ENCODE measurements around the gene CDK10. TPM values are rescaled to one million over a fixed set of nuclear protein-coding genes. Genes with fewer than 3 reads are reported as not detected.

CDK10 gene
- total and polyA plus RNA-seq, 9 of the 15 experiments (the other 6 are each of a cell fraction or from before 2014, with no cell fraction given) = 2.0 to 85.1 (median 40.1) TPM

DNA sequence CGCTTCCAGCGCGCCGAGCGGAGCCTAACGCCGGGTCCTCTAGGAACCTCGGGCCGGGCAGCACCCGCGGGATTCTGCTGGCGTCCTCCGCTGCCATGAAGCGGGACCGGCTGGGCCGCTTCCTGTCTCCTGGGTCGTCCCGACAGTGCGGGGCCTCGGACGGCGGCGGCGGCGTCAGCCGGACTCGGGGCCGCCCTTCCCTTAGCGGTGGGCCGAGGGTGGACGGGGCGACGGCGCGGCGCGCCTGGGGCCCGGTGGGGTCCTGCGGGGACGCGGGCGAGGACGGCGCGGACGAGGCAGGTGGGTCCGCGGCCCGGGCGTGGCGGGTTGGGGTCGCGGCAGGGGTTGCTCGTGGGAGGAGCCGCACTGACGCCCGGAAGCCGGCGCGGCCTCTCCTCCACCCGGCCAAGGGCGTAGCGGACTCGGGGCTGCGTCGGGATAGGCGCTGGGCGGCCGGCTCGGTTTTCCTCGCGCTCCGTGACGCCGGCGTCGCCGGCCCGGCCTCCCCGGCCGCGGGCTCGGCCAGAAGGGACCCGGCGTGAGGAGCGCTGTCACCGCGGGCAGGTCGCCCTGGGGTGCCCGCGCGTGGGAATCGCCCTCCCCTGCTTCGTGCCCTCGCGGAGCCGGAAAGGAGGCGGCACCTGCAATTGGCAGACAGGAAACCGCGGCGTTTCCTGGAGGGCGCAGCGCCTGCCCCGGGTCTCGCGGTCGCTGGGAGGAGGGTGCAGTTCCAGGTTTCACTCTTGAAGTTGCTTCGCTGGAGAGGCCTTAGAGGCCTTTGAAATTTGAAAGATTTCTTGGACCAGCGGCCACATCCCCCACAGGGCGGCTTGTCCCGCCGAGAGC is 35.3 kb downstream of the CDK10 start (continued):
- TF ChIP-seq, protein P1, sequence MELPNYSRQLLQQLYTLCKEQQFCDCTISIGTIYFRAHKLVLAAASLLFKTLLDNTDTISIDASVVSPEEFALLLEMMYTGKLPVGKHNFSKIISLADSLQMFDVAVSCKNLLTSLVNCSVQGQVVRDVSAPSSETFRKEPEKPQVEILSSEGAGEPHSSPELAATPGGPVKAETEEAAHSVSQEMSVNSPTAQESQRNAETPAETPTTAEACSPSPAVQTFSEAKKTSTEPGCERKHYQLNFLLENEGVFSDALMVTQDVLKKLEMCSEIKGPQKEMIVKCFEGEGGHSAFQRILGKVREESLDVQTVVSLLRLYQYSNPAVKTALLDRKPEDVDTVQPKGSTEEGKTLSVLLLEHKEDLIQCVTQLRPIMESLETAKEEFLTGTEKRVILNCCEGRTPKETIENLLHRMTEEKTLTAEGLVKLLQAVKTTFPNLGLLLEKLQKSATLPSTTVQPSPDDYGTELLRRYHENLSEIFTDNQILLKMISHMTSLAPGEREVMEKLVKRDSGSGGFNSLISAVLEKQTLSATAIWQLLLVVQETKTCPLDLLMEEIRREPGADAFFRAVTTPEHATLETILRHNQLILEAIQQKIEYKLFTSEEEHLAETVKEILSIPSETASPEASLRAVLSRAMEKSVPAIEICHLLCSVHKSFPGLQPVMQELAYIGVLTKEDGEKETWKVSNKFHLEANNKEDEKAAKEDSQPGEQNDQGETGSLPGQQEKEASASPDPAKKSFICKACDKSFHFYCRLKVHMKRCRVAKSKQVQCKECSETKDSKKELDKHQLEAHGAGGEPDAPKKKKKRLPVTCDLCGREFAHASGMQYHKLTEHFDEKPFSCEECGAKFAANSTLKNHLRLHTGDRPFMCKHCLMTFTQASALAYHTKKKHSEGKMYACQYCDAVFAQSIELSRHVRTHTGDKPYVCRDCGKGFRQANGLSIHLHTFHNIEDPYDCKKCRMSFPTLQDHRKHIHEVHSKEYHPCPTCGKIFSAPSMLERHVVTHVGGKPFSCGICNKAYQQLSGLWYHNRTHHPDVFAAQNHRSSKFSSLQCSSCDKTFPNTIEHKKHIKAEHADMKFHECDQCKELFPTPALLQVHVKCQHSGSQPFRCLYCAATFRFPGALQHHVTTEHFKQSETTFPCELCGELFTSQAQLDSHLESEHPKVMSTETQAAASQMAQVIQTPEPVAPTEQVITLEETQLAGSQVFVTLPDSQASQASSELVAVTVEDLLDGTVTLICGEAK (IDR thresholded peaks at IDR 0.05) = no peak
- TF ChIP-seq, protein P1 (CRISPR knock-in tag; IDR thresholded peaks at IDR 0.05) = no peak
- TF ChIP-seq JUND (IDR thresholded peaks at IDR 0.05; ENCODE audit: borderline replicate concordance, low read depth, low read length) = no peak
- no peak for TF ChIP-seq JUND (tag; IDR thresholded peaks at IDR 0.05; ENCODE audit: borderline replicate concordance, low read depth, low read length)
- TF ChIP-seq, protein P2, sequence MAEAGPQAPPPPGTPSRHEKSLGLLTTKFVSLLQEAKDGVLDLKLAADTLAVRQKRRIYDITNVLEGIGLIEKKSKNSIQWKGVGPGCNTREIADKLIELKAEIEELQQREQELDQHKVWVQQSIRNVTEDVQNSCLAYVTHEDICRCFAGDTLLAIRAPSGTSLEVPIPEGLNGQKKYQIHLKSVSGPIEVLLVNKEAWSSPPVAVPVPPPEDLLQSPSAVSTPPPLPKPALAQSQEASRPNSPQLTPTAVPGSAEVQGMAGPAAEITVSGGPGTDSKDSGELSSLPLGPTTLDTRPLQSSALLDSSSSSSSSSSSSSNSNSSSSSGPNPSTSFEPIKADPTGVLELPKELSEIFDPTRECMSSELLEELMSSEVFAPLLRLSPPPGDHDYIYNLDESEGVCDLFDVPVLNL (CRISPR knock-in tag; IDR thresholded peaks at IDR 0.05; ENCODE audit: low read depth) = no peak
- peak; percentile 40 for TF ChIP-seq CXXC5 (CRISPR knock-in tag; IDR thresholded peaks at IDR 0.05)
- TF ChIP-seq, protein P3, sequence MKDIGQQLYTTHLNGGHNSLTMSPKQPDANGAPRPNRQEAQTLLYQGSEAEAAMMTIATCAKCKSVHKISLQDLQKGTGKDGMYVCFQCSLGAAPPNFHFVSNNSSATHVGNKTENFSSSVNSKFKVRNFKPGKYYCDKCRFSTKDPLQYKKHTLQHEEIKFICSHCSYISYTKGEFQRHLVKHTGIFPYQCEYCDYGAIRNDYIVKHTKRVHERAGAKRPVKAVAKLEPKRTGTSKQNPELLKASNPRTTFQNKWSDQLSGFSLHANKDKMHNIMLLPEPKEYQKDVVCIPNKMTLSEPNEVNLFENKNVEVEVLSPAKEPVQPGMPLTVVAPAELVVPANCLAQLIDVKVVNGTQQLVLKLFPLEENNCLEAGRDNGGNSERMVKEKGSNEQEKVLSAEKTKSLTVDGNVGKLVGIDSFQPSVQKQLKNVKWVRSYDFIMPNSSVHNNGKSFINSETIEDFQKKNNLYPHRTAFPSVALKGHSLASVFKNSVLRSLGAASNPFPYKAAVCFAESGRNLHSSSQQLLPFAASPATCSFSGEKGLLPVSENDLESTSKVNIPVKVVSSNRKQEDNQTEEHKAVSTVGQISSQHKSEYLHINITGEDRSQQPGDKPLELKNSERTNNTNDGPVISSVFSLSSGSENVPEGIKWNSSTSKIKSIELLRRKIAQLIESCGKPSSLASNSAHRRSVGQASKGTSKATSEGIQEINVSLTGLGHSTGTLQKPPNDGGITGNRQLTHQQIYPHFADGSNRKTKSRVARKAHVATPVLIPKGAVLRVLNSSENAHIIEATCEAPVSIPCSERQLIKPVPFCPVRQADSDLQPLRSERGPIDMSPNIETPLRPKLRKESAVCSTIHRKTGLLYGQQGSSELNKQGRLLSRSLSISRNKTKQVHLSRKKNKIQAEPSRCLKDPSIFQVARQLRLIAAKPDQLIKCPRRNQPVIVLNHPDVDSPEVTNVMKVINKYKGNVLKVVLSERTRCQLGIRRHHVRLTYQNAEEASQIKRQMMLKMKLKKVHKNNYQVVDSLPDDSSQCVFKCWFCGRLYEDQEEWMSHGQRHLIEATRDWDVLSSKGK (CRISPR knock-in tag; IDR thresholded peaks at IDR 0.05) = no peak
- TF ChIP-seq TEAD2 (tag; IDR thresholded peaks at IDR 0.05) = no peak
- no peak for TF ChIP-seq PHTF2 (CRISPR knock-in tag; IDR thresholded peaks at IDR 0.05)
